CD4-positive, alpha-beta T cell treated with Interleukin-15 for 4 hours (primary cell): ENCODE measurements around the gene ANGPT4.
"Not testable (repeated sequence)": the region's sequence is repeated elsewhere in the genome, so short reads cannot be mapped to it uniquely, and the experiment has no call there.

Experiments
- DNase-seq: peaks from one replicate; pipeline ENCODE4 v3.0.0-alpha.2; 2020; ENCODE audit warnings: low spot score

Gene ANGPT4

GRCh38 chr20:842547-842940, 73.6 kb downstream of the ANGPT4 start:
- no peak for DNase-seq

GRCh38 chr20:841568-842546, 74.3 kb downstream of the ANGPT4 start:
- DNase-seq = no peak

- no peak for DNase-seq
These were observed 75.1 kb downstream of the ANGPT4 start for GRCh38 chr20:840858-841567.

- DNase-seq = no peak
These were observed 75.7 kb downstream of the ANGPT4 start for GRCh38 chr20:840503-840857.

GRCh38 chr20:839626-840025, 76.5 kb downstream of the ANGPT4 start:
- no peak for DNase-seq

- no peak for DNase-seq
These were observed 77.1 kb downstream of the ANGPT4 start for GRCh38 chr20:839015-839414.

- no peak for DNase-seq
These were observed 79.9 kb downstream of the ANGPT4 start for GRCh38 chr20:836190-836589.

GRCh38 chr20:835608-836045, 80.5 kb downstream of the ANGPT4 start:
- no peak for DNase-seq

- no peak for DNase-seq
These were observed 81.9 kb downstream of the ANGPT4 start for GRCh38 chr20:834151-834746.

- DNase-seq = peak; percentile 95
These were observed 82.5 kb downstream of the ANGPT4 start, which contains the start of gene FAM110A for GRCh38 chr20:833450-834150. FAM110A (plus strand) TSS chr20:833715; CDS start chr20:844805, 11,090 bp downstream.

- DNase-seq = no peak
These were observed 83.0 kb downstream of the ANGPT4 start for GRCh38 chr20:833121-833449.

- no peak for DNase-seq
These were observed 84.2 kb downstream of the ANGPT4 start for GRCh38 chr20:831956-832355.

GRCh38 chr20:831251-831650, 84.9 kb downstream of the ANGPT4 start:
- DNase-seq = no peak

GRCh38 chr20:830011-830521, 86.1 kb downstream of the ANGPT4 start:
- DNase-seq = no peak

GRCh38 chr20:829551-829950, 86.6 kb downstream of the ANGPT4 start:
- no peak for DNase-seq

GRCh38 chr20:828987-829386, 87.1 kb downstream of the ANGPT4 start:
- no peak for DNase-seq

GRCh38 chr20:827981-828380, 88.2 kb downstream of the ANGPT4 start:
- DNase-seq = not testable (repeated sequence)

- DNase-seq = no peak
These were observed 89.3 kb downstream of the ANGPT4 start for GRCh38 chr20:826695-827323.

- DNase-seq = no peak
These were observed 90.3 kb downstream of the ANGPT4 start for GRCh38 chr20:825710-826421.

- DNase-seq = no peak
These were observed 91.2 kb downstream of the ANGPT4 start for GRCh38 chr20:824916-825315.

- DNase-seq = no peak
These were observed 91.6 kb downstream of the ANGPT4 start for GRCh38 chr20:824490-824889.
